MM.1S (cell line): ENCODE data around the gene ARHGEF25.

Experiments
- DNase-seq: peaks from one replicate; pipeline ENCODE4 v3.0.0-alpha.2; 2015
- H2AFZ ChIP-seq: fragments of 300-600 bp; sonication (generic); 2 replicates; pipeline ENCODE4 v1.6.0; 2016; ENCODE audit warnings: antibody characterized with exemption, low read length
- H3F3A ChIP-seq: fragments of 300-600 bp; sonication (generic); 2 replicates; pipeline ENCODE4 v1.6.1; 2016; ENCODE audit warnings: mild to moderate bottlenecking, antibody characterized with exemption, low read length, moderate library complexity, mixed read lengths; ENCODE audit not compliant: insufficient read depth
- H3K27ac ChIP-seq: fragments of 300-600 bp; sonication (generic); 2 replicates; pipeline ENCODE4 v1.5.1; 2016; ENCODE audit warnings: mild to moderate bottlenecking, low read length
- H3K27me3 ChIP-seq: fragments of 300-600 bp; sonication (generic); replicated peaks from 2 replicates; pipeline ENCODE4 v1.6.0; 2016; ENCODE audit warnings: low read length; ENCODE audit not compliant: insufficient read depth
- H3K36me3 ChIP-seq: fragments of 300-600 bp; sonication (generic); replicated peaks from 2 replicates; pipeline ENCODE4 v1.6.1; 2016; ENCODE audit warnings: mild to moderate bottlenecking, low read length, mixed read lengths; ENCODE audit not compliant: insufficient read depth
- H3K4me1 ChIP-seq: fragments of 300-600 bp; sonication (generic); 2 replicates; pipeline ENCODE4 v1.6.1; 2016; ENCODE audit warnings: low read length, mixed read lengths
- H3K4me2 ChIP-seq: fragments of 300-600 bp; sonication (generic); 2 replicates; pipeline ENCODE4 v1.6.0; 2016; ENCODE audit warnings: low read depth, low read length
- H3K4me3 ChIP-seq: fragments of 300-600 bp; sonication (generic); 2 replicates; pipeline ENCODE4 v1.5.1; 2016; ENCODE audit warnings: low read length, mixed read lengths
- H3K79me2 ChIP-seq: fragments of 300-600 bp; sonication (generic); 2 replicates; pipeline ENCODE4 v1.6.1; 2016; ENCODE audit warnings: mixed run types, low read length, mixed read lengths
- H3K9ac ChIP-seq: fragments of 300-600 bp; sonication (generic); 2 replicates; pipeline ENCODE4 v1.6.1; 2016; ENCODE audit warnings: low read length, mixed read lengths
- H3K9me2 ChIP-seq: fragments of 300-600 bp; sonication (generic); replicated peaks from 2 replicates; pipeline ENCODE4 v1.6.1; 2016; ENCODE audit warnings: mild to moderate bottlenecking, low read length, mixed read lengths; ENCODE audit not compliant: insufficient read depth
- H3K9me3 ChIP-seq: fragments of 300-600 bp; sonication (generic); replicated peaks from 2 replicates; pipeline ENCODE4 v1.6.1; 2016; ENCODE audit warnings: mild to moderate bottlenecking, low read length, mixed read lengths; ENCODE audit not compliant: insufficient read depth
- H4K20me1 ChIP-seq: fragments of 300-600 bp; sonication (generic); 2 replicates; pipeline ENCODE4 v1.6.1; 2016; ENCODE audit warnings: mild to moderate bottlenecking, low read length, moderate library complexity, mixed read lengths; ENCODE audit not compliant: insufficient read depth
- EZH2 ChIP-seq: fragments of 300-600 bp; sonication (generic); optimal IDR thresholded peaks from 2 replicates; pipeline ENCODE3; 2017; ENCODE audit warnings: low read depth, mild to moderate bottlenecking, antibody characterized with exemption, low read length, mixed read lengths
- EZH2phosphoT487 ChIP-seq: fragments of 300-600 bp; sonication (generic); IDR thresholded peaks from 2 replicates; pipeline ENCODE4 v1.6.1; 2018; ENCODE audit warnings: antibody characterized with exemption, low read length
- TF ChIP-seq, protein P1 (sequence below): fragments of 300-600 bp; sonication (generic); IDR thresholded peaks from 2 replicates; pipeline ENCODE4 v1.5.1; 2016; ENCODE audit warnings: antibody characterized with exemption, low read length, mixed read lengths

ARHGEF25 gene

GRCh38 chr12:57623811-57624390, 12.7 kb downstream of the ARHGEF25 start:
- no peak overlapping the region for H3K4me2 ChIP-seq
- no peaks in the 10 kb centered on the region for H3F3A ChIP-seq
- no peak overlapping the region for H3K4me3 ChIP-seq
- H3K36me3 ChIP-seq = no peaks in the 10 kb centered on the region
- H3K79me2 ChIP-seq = no peaks in the 10 kb centered on the region
- H2AFZ ChIP-seq = no peak overlapping the region
- no peak for DNase-seq
- H3K9me3 ChIP-seq = no peaks in the 10 kb centered on the region
- no peaks in the 10 kb centered on the region for H4K20me1 ChIP-seq
- TF ChIP-seq, protein P1, sequence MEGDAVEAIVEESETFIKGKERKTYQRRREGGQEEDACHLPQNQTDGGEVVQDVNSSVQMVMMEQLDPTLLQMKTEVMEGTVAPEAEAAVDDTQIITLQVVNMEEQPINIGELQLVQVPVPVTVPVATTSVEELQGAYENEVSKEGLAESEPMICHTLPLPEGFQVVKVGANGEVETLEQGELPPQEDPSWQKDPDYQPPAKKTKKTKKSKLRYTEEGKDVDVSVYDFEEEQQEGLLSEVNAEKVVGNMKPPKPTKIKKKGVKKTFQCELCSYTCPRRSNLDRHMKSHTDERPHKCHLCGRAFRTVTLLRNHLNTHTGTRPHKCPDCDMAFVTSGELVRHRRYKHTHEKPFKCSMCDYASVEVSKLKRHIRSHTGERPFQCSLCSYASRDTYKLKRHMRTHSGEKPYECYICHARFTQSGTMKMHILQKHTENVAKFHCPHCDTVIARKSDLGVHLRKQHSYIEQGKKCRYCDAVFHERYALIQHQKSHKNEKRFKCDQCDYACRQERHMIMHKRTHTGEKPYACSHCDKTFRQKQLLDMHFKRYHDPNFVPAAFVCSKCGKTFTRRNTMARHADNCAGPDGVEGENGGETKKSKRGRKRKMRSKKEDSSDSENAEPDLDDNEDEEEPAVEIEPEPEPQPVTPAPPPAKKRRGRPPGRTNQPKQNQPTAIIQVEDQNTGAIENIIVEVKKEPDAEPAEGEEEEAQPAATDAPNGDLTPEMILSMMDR = no peak
- no peak for TF ChIP-seq EZH2phosphoT487
- TF ChIP-seq EZH2 = no peak
- H3K9me2 ChIP-seq = no peaks in the 10 kb centered on the region
- H3K27me3 ChIP-seq = peaks cover 40% of the 10 kb centered on the region
- H3K27ac ChIP-seq = no peak overlapping the region
- H3K4me1 ChIP-seq = peaks cover 6% of the 10 kb centered on the region
- H3K9ac ChIP-seq = no peak overlapping the region

- Histone ChIP-seq H3K27me3 (peaks cover 33% of the 10 kb centered on the region), H3F3A (no peaks in the 10 kb centered on the region), H4K20me1 (no peaks in the 10 kb centered on the region), H3K9ac (no peak overlapping the region), H3K79me2 (no peaks in the 10 kb centered on the region), H3K36me3 (no peaks in the 10 kb centered on the region), H3K4me3 (no peak overlapping the region), H2AFZ (no peak overlapping the region), H3K9me3 (no peaks in the 10 kb centered on the region), H3K4me2 (no peak overlapping the region), H3K9me2 (no peaks in the 10 kb centered on the region), H3K27ac (no peak overlapping the region), H3K4me1 (peaks cover 6% of the 10 kb centered on the region)
- no peak for DNase-seq
- TF ChIP-seq EZH2phosphoT487 (no peak), EZH2 (no peak)
- TF ChIP-seq, protein P1 = no peak
Observed at GRCh38 chr12:57624441-57625220, 13.4 kb downstream of the ARHGEF25 start.

DNA sequence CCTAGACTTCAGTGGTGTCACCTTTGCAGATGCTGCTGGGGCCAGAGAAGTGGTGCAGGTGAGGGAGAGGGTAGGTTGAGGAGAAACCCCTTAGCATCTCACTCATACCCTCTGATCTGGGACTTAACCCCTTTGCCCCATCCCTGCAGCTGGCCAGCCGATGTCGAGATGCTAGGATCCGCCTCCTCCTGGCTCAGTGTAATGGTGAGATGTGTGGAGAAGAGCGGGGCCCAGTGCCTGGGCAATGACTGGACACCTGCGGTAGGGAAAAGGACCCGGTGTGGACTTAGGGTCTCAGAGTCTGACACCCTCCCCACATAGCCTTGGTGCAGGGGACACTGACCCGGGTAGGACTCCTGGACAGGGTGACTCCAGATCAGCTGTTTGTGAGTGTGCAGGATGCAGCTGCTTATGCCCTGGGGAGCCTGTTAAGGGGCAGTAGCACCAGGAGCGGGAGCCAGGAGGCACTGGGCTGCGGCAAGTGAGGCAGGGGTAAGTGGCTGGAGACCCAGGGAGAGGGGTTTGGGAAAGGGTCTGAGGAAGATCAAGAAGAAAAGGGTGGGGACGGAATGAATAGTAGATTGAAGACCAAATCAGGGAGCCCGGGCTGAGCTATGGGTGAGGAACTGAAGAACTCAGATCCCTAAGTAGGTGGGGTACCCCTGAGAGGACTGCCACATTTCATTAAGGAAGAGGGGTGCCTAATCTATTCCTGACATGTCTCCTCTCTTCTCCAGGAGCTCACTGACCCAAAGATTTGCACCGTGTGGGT, 14.2 kb downstream of the ARHGEF25 start:
- TF ChIP-seq EZH2 = no peak
- TF ChIP-seq EZH2phosphoT487 = no peak
- TF ChIP-seq, protein P1 = no peak

More for the DNA sequence above, 14.2 kb downstream of the ARHGEF25 start:
- H3K4me1 ChIP-seq = peaks cover 6% of the 10 kb centered on the region
- no peaks in the 10 kb centered on the region for H3F3A ChIP-seq
- no peaks in the 10 kb centered on the region for H3K9me2 ChIP-seq
- H3K9me3 ChIP-seq = no peaks in the 10 kb centered on the region
- no peaks in the 10 kb centered on the region for H4K20me1 ChIP-seq
- peaks cover 25% of the 10 kb centered on the region for H3K27me3 ChIP-seq
- no peak overlapping the region for H3K4me2 ChIP-seq
- H3K36me3 ChIP-seq = no peaks in the 10 kb centered on the region
- no peak overlapping the region for H3K27ac ChIP-seq
- no peak overlapping the region for H2AFZ ChIP-seq
- no peaks in the 10 kb centered on the region for H3K79me2 ChIP-seq
- no peak overlapping the region for H3K4me3 ChIP-seq
- no peak for DNase-seq
- no peak overlapping the region for H3K9ac ChIP-seq
